ENCODE measurements around the gene BTBD17.

- TF ChIP-seq EZH2 (IDR thresholded peaks at IDR 0.05; ENCODE audit: low read depth, unreplicated experiment) (no peak), CTCF (conservative IDR thresholded peaks at IDR 0.05; ENCODE audit: low read depth in 2 of 2) (no peak), POLR2AphosphoS5 (IDR thresholded peaks at IDR 0.05; ENCODE audit: low read depth) (no peak), EZH2phosphoT487 (IDR thresholded peaks at IDR 0.05; ENCODE audit: unreplicated experiment) (no peak), ETS1 (IDR thresholded peaks at IDR 0.05) (no peak), CREB1 (CRISPR knock-in tag; IDR thresholded peaks at IDR 0.05; ENCODE audit: low read depth) (no peak), REST (IDR thresholded peaks at IDR 0.05; ENCODE audit: unreplicated experiment) (no peak), STAT1 (IDR thresholded peaks at IDR 0.05; ENCODE audit: unreplicated experiment) (no peak), JUNB (IDR thresholded peaks at IDR 0.05; ENCODE audit: unreplicated experiment) (no peak)
These were observed 6.6 kb downstream of the BTBD17 start for GRCh38 chr17:74355065-74355464.

Data from GM23338 (cell line).